ENCODE results near the gene SLC22A31. TPM values are rescaled to one million over a fixed set of nuclear protein-coding genes. Genes with fewer than 3 reads are reported as not detected.

Gene SLC22A31
- total RNA-seq, 1 donor from 2014 or later, result 0.26 TPM

GRCh38 chr16:89159850-89160354, 40.4 kb downstream of the SLC22A31 start:
- H3K36me3 ChIP-seq (ENCODE audit: control insufficient read depth, insufficient read depth, low read length), result no peaks in the 10 kb centered on the region
- no peak for FAIRE-seq
- no peak overlapping the region for H3K4me3 ChIP-seq (ENCODE audit: low read depth, low read length)
- no peaks in the 10 kb centered on the region for H3K27me3 ChIP-seq (ENCODE audit: control insufficient read depth, insufficient read depth, low read length)
- no peak for TF ChIP-seq CTCF (IDR thresholded peaks at IDR 0.05; ENCODE audit: insufficient read depth, low read length, severe bottlenecking)
- DNase-seq (ENCODE audit: low read depth), result no peak

GRCh38 chr16:89159066-89159849, 41.1 kb downstream of the SLC22A31 start:
- FAIRE-seq, result no peak
- no peak overlapping the region for H3K4me3 ChIP-seq (ENCODE audit: low read depth, low read length)
- peaks cover 3% of the 10 kb centered on the region for H3K27me3 ChIP-seq (ENCODE audit: control insufficient read depth, insufficient read depth, low read length)
- H3K36me3 ChIP-seq (ENCODE audit: control insufficient read depth, insufficient read depth, low read length), result no peaks in the 10 kb centered on the region
- TF ChIP-seq CTCF (IDR thresholded peaks at IDR 0.05; ENCODE audit: insufficient read depth, low read length, severe bottlenecking), result no peak
- no peak for DNase-seq (ENCODE audit: low read depth)

GRCh38 chr16:89157778-89158177, 42.6 kb downstream of the SLC22A31 start:
- Histone ChIP-seq H3K27me3 (ENCODE audit: control insufficient read depth, insufficient read depth, low read length) (peaks cover 3% of the 10 kb centered on the region), H3K4me3 (ENCODE audit: low read depth, low read length) (no peak overlapping the region), H3K36me3 (ENCODE audit: control insufficient read depth, insufficient read depth, low read length) (no peaks in the 10 kb centered on the region)
- no peak for TF ChIP-seq CTCF (IDR thresholded peaks at IDR 0.05; ENCODE audit: insufficient read depth, low read length, severe bottlenecking)
- peak; percentile 96 for FAIRE-seq
- no peak for DNase-seq (ENCODE audit: low read depth)

- no peak for FAIRE-seq
- peak; percentile 59 for DNase-seq (ENCODE audit: low read depth)
- no peak for TF ChIP-seq CTCF (IDR thresholded peaks at IDR 0.05; ENCODE audit: insufficient read depth, low read length, severe bottlenecking)
- Histone ChIP-seq H3K36me3 (ENCODE audit: control insufficient read depth, insufficient read depth, low read length) (no peaks in the 10 kb centered on the region), H3K27me3 (ENCODE audit: control insufficient read depth, insufficient read depth, low read length) (peaks cover 3% of the 10 kb centered on the region), H3K4me3 (ENCODE audit: low read depth, low read length) (no peak overlapping the region)
Measured at GRCh38 chr16:89156740-89157645, 43.3 kb downstream of the SLC22A31 start.

GRCh38 chr16:89155851-89156739, 44.2 kb downstream of the SLC22A31 start:
- H3K36me3 ChIP-seq (ENCODE audit: control insufficient read depth, insufficient read depth, low read length), result no peaks in the 10 kb centered on the region
- DNase-seq (ENCODE audit: low read depth), result no peak
- H3K4me3 ChIP-seq (ENCODE audit: low read depth, low read length), result no peak overlapping the region
- peaks cover 3% of the 10 kb centered on the region for H3K27me3 ChIP-seq (ENCODE audit: control insufficient read depth, insufficient read depth, low read length)
- TF ChIP-seq CTCF (IDR thresholded peaks at IDR 0.05; ENCODE audit: insufficient read depth, low read length, severe bottlenecking), result no peak
- FAIRE-seq, result no peak
